Measurements from ENCODE around the gene DNAH5. TPM values are rescaled to one million over a fixed set of nuclear protein-coding genes. Genes with fewer than 3 reads are reported as not detected.

The DNAH5 gene
- total RNA-seq, 1 donor from 2014 or later, result not detected

- DNase-seq (ENCODE audit: low spot score), result no peak
- no peak overlapping the region for H3K27ac Mint-ChIP-seq
- H3K4me1 Mint-ChIP-seq (ENCODE audit: low read depth), result no peaks in the 10 kb centered on the region
Observed at GRCh38 chr5:13973724-13974123, 29.2 kb upstream of the DNAH5 start.

GRCh38 chr5:13972029-13972428 lies 27.5 kb upstream of the DNAH5 start:
- Mint-ChIP-seq H3K27ac (no peak overlapping the region), H3K4me3 (ENCODE audit: low read depth) (no peak overlapping the region), H3K4me1 (ENCODE audit: low read depth) (no peaks in the 10 kb centered on the region), H3K9me3 (no peaks in the 10 kb centered on the region), H3K27me3 (ENCODE audit: low read depth) (no peaks in the 10 kb centered on the region), H3K36me3 (ENCODE audit: low read depth) (no peaks in the 10 kb centered on the region)
- intact Hi-C loops (cut with micrococcal nuclease), result no loop called here
- no peak for DNase-seq (ENCODE audit: low spot score)

More at GRCh38 chr5:13973724-13974123, 29.2 kb upstream of the DNAH5 start:
- H3K27me3 Mint-ChIP-seq (ENCODE audit: low read depth), result no peaks in the 10 kb centered on the region
- H3K9me3 Mint-ChIP-seq, result no peaks in the 10 kb centered on the region
- H3K4me3 Mint-ChIP-seq (ENCODE audit: low read depth), result no peak overlapping the region
- intact Hi-C loops (cut with micrococcal nuclease), result no loop called here
- H3K36me3 Mint-ChIP-seq (ENCODE audit: low read depth), result no peaks in the 10 kb centered on the region

DNA sequence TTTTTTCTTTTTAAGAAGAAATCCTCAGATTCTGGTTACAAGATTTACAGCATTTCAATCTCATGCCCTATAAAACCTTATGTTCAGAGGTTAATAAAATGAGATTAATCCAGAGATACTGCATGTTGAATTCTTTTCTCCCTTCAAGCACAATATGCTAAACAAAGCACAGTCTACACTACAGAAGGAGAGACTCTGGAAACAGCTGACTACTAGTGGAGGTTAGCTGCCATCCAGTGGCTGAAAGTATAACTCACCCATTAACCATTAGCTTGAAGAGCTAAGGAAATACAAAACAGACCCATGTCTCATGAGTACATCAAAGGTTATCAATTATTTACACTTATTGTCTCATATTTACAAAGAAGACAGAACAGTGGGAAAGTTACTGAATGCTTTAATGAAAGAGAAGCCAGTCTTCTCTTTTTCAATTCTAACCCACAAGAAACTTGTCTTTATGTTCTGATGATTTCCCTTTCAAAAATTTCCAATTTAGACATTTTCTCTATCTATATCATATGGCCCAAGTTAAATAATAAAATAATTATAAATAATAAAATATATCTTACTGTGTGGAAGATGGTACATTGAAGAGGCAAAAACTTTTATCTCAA lies 12.7 kb upstream of the DNAH5 start:
- Mint-ChIP-seq H3K27ac (no peak overlapping the region), H3K4me3 (ENCODE audit: low read depth) (no peak overlapping the region), H3K4me1 (ENCODE audit: low read depth) (no peaks in the 10 kb centered on the region), H3K36me3 (ENCODE audit: low read depth) (no peaks in the 10 kb centered on the region), H3K27me3 (ENCODE audit: low read depth) (no peaks in the 10 kb centered on the region), H3K9me3 (no peaks in the 10 kb centered on the region)
- DNase-seq (ENCODE audit: low spot score), result no peak
- intact Hi-C loops (cut with micrococcal nuclease), result no loop called here

GRCh38 chr5:13956471-13956870 lies 12.0 kb upstream of the DNAH5 start:
- H3K36me3 Mint-ChIP-seq (ENCODE audit: low read depth), result no peaks in the 10 kb centered on the region
- H3K4me3 Mint-ChIP-seq (ENCODE audit: low read depth), result no peak overlapping the region
- intact Hi-C loops (cut with micrococcal nuclease), result no loop called here

DNA sequence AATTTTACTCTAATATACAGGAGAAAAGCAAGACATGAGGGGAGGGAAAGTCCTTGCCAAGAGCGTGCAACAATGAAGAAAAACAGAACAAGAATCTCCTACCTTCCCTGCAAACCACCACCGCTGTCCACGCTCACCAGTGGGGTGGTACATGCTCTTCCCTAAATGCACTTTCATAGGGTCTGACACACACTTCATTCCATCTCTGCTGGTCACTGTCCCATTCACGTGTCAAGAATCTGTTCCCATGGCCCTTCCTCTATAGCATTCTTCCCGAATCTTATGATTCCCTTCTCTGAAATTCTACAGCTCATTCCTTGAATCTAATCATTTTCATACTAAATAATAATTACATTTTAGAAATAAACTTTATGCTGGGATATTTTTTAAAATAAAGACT lies 11.4 kb upstream of the DNAH5 start:
- no peaks in the 10 kb centered on the region for H3K4me1 Mint-ChIP-seq (ENCODE audit: low read depth)
- H3K9me3 Mint-ChIP-seq, result no peaks in the 10 kb centered on the region
- H3K36me3 Mint-ChIP-seq (ENCODE audit: low read depth), result no peaks in the 10 kb centered on the region
- no peak for DNase-seq (ENCODE audit: low spot score)
- no peaks in the 10 kb centered on the region for H3K27me3 Mint-ChIP-seq (ENCODE audit: low read depth)
- intact Hi-C loops (cut with micrococcal nuclease), result no loop called here
- H3K4me3 Mint-ChIP-seq (ENCODE audit: low read depth), result no peak overlapping the region
- no peak overlapping the region for H3K27ac Mint-ChIP-seq

More at GRCh38 chr5:13956471-13956870, 12.0 kb upstream of the DNAH5 start:
- H3K9me3 Mint-ChIP-seq, result no peaks in the 10 kb centered on the region
- no peak overlapping the region for H3K27ac Mint-ChIP-seq
- DNase-seq (ENCODE audit: low spot score), result no peak
- no peaks in the 10 kb centered on the region for H3K4me1 Mint-ChIP-seq (ENCODE audit: low read depth)
- no peaks in the 10 kb centered on the region for H3K27me3 Mint-ChIP-seq (ENCODE audit: low read depth)

DNA sequence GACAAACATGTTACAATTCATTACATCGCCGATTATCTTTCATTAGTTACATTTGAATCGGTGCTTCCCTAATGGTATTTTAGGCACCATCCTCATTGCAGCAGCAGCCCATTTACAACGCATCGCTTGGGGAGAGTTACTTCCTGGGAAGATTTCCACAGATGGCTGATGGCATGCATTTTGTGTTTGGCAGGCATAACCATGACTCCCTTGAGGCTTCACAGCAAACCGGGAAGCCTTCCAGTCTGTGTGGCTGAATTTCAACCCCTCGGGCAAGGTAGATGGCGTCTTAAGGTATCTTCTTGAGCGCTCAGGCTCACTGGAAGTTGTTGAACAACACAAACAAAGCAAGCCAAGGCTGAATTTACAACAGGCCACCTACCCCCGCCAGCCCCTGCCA lies 1.6 kb upstream of the DNAH5 start:
- Mint-ChIP-seq H3K4me1 (ENCODE audit: low read depth) (no peaks in the 10 kb centered on the region), H3K36me3 (ENCODE audit: low read depth) (no peaks in the 10 kb centered on the region), H3K27me3 (ENCODE audit: low read depth) (no peaks in the 10 kb centered on the region), H3K9me3 (no peaks in the 10 kb centered on the region), H3K27ac (no peak overlapping the region), H3K4me3 (ENCODE audit: low read depth) (no peak overlapping the region)
- intact Hi-C loops (cut with micrococcal nuclease), result no loop called here
- DNase-seq (ENCODE audit: low spot score), result no peak

- Mint-ChIP-seq H3K9me3 (no peaks in the 10 kb centered on the region), H3K36me3 (ENCODE audit: low read depth) (no peaks in the 10 kb centered on the region), H3K4me3 (ENCODE audit: low read depth) (no peak overlapping the region), H3K27ac (no peak overlapping the region), H3K4me1 (ENCODE audit: low read depth) (no peaks in the 10 kb centered on the region), H3K27me3 (ENCODE audit: low read depth) (no peaks in the 10 kb centered on the region)
- DNase-seq (ENCODE audit: low spot score), result no peak
- intact Hi-C loops (cut with micrococcal nuclease), result no loop called here
Observed at GRCh38 chr5:13945271-13945670, 783 bp upstream of the DNAH5 start.

DNA sequence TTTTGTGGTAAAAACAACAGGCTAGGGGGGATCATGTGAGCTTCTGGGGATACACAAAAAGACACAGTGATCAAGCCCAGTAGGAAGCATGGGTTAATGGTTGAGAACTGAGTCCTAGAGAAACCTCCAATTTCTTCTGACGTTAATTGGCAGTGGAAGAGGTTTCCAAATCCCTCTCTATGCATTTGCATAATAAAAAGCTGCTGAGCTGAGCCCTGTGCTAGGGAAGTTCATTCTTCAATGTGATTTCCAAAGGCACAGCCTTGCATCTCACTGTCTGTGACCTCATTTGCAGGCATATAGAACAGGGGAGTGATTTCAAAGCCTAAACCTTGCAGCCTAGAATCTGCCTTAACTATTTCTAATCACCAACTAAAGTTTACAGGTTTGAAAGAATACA lies 812 bp downstream of the DNAH5 start:
- H3K27ac Mint-ChIP-seq, result no peak overlapping the region
- no peaks in the 10 kb centered on the region for H3K4me1 Mint-ChIP-seq (ENCODE audit: low read depth)
- intact Hi-C loops (cut with micrococcal nuclease), result no loop called here
- no peaks in the 10 kb centered on the region for H3K27me3 Mint-ChIP-seq (ENCODE audit: low read depth)
- no peak for DNase-seq (ENCODE audit: low spot score)
- H3K4me3 Mint-ChIP-seq (ENCODE audit: low read depth), result no peak overlapping the region
- H3K36me3 Mint-ChIP-seq (ENCODE audit: low read depth), result no peaks in the 10 kb centered on the region
- no peaks in the 10 kb centered on the region for H3K9me3 Mint-ChIP-seq

GRCh38 chr5:13941468-13941867 lies 3.0 kb downstream of the DNAH5 start:
- DNase-seq (ENCODE audit: low spot score), result no peak
- H3K36me3 Mint-ChIP-seq (ENCODE audit: low read depth), result no peaks in the 10 kb centered on the region
- no peaks in the 10 kb centered on the region for H3K4me1 Mint-ChIP-seq (ENCODE audit: low read depth)
- intact Hi-C loops (cut with micrococcal nuclease), result no loop called here
- H3K4me3 Mint-ChIP-seq (ENCODE audit: low read depth), result no peak overlapping the region
- H3K9me3 Mint-ChIP-seq, result no peaks in the 10 kb centered on the region
- no peaks in the 10 kb centered on the region for H3K27me3 Mint-ChIP-seq (ENCODE audit: low read depth)
- no peak overlapping the region for H3K27ac Mint-ChIP-seq

DNA sequence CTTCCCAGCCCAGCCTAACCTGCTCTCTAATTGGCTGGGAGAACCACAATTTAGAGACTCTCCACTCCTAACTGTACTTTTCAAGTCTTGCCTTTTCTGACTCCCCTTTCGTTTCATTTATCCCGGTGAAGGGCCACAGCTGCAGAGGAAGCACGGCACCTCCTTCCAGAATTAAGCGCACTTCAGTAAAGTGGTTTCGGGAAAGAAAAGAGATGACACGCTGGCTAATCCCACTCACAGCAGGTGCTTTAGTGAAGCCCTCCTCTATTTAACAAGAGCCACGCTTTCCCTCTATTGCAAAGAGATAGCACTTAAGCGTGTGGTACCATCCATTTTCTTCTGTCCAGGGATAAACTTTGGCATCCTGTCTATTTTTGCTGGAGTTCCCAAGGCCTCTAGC lies 4.8 kb downstream of the DNAH5 start:
- Mint-ChIP-seq H3K27me3 (ENCODE audit: low read depth) (no peaks in the 10 kb centered on the region), H3K4me1 (ENCODE audit: low read depth) (no peaks in the 10 kb centered on the region), H3K4me3 (ENCODE audit: low read depth) (no peak overlapping the region), H3K9me3 (no peaks in the 10 kb centered on the region), H3K36me3 (ENCODE audit: low read depth) (no peaks in the 10 kb centered on the region), H3K27ac (no peak overlapping the region)
- intact Hi-C loops (cut with micrococcal nuclease), result no loop called here
- DNase-seq (ENCODE audit: low spot score), result no peak

GRCh38 chr5:13934921-13935320 lies 9.6 kb downstream of the DNAH5 start:
- DNase-seq (ENCODE audit: low spot score), result no peak
- Mint-ChIP-seq H3K27me3 (ENCODE audit: low read depth) (no peaks in the 10 kb centered on the region), H3K27ac (no peak overlapping the region), H3K4me1 (ENCODE audit: low read depth) (no peaks in the 10 kb centered on the region), H3K36me3 (ENCODE audit: low read depth) (no peaks in the 10 kb centered on the region), H3K9me3 (peaks cover 11% of the 10 kb centered on the region), H3K4me3 (ENCODE audit: low read depth) (no peak overlapping the region)
- intact Hi-C loops (cut with micrococcal nuclease), result no loop called here

DNA sequence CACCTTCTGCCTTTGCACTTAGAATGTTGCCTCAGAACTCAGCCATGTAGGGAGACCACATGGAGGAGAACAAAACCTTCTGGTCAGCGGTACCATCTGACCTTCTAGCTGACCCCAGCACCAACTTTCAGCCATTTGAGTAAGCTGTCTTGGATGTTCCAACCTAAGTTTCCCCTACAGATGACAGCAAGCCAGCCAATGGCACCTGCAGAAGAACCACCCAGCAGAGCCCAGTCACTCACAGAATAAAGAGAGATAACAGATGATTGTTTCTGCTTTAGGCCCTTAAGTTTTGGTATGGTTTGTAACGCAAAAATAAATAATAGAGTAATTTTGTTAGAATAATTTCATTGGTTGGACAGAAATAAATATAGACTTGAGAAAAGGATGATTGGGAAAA lies 10.4 kb downstream of the DNAH5 start:
- no peak for DNase-seq (ENCODE audit: low spot score)
- H3K4me3 Mint-ChIP-seq (ENCODE audit: low read depth), result no peak overlapping the region
- no peaks in the 10 kb centered on the region for H3K4me1 Mint-ChIP-seq (ENCODE audit: low read depth)
- peaks cover 11% of the 10 kb centered on the region for H3K9me3 Mint-ChIP-seq
- no peak overlapping the region for H3K27ac Mint-ChIP-seq
- no peaks in the 10 kb centered on the region for H3K27me3 Mint-ChIP-seq (ENCODE audit: low read depth)
- intact Hi-C loops (cut with micrococcal nuclease), result no loop called here
- no peaks in the 10 kb centered on the region for H3K36me3 Mint-ChIP-seq (ENCODE audit: low read depth)

DNA sequence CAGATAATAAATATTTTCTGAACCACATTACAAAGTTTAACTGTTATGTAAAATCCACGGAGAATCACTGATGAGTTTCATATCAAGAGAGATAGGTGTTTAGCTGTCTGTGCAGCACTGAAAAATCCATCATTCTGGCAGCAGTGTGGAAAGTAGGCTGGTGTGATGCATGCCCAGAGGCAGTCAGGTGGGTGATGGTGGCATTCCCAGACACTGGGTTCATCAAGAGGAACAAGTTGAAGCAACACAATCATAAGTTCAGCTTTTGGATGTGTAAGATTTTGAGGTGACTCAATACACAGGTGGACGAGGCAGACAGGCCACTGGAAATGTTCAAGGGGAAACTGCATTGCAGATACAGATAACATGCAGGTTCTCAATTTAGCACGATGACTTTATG lies 11.9 kb downstream of the DNAH5 start:
- H3K27me3 Mint-ChIP-seq (ENCODE audit: low read depth), result no peaks in the 10 kb centered on the region
- no peak overlapping the region for H3K4me3 Mint-ChIP-seq (ENCODE audit: low read depth)
- H3K9me3 Mint-ChIP-seq, result peaks cover 11% of the 10 kb centered on the region
- no peak for DNase-seq (ENCODE audit: low spot score)
- no peak overlapping the region for H3K27ac Mint-ChIP-seq
- H3K4me1 Mint-ChIP-seq (ENCODE audit: low read depth), result no peaks in the 10 kb centered on the region
- intact Hi-C loops (cut with micrococcal nuclease), result no loop called here
- H3K36me3 Mint-ChIP-seq (ENCODE audit: low read depth), result no peaks in the 10 kb centered on the region

GRCh38 chr5:13932011-13932410 lies 12.5 kb downstream of the DNAH5 start:
- Mint-ChIP-seq H3K9me3 (peaks cover 11% of the 10 kb centered on the region), H3K27ac (no peak overlapping the region), H3K27me3 (ENCODE audit: low read depth) (no peaks in the 10 kb centered on the region), H3K4me1 (ENCODE audit: low read depth) (no peaks in the 10 kb centered on the region), H3K4me3 (ENCODE audit: low read depth) (no peak overlapping the region), H3K36me3 (ENCODE audit: low read depth) (no peaks in the 10 kb centered on the region)
- intact Hi-C loops (cut with micrococcal nuclease), result no loop called here
- DNase-seq (ENCODE audit: low spot score), result no peak
